ENCODE measurements around the gene DHRS13. TPM values are rescaled to one million over a fixed set of nuclear protein-coding genes. Genes with fewer than 3 reads are reported as not detected.
A peak's percentile ranks its signal among the peaks of the same experiment; 100 is the strongest.

Gene DHRS13
- total and polyA plus RNA-seq, 7 donors: 2.1 to 15.0 (median 3.9) TPM

DNA sequence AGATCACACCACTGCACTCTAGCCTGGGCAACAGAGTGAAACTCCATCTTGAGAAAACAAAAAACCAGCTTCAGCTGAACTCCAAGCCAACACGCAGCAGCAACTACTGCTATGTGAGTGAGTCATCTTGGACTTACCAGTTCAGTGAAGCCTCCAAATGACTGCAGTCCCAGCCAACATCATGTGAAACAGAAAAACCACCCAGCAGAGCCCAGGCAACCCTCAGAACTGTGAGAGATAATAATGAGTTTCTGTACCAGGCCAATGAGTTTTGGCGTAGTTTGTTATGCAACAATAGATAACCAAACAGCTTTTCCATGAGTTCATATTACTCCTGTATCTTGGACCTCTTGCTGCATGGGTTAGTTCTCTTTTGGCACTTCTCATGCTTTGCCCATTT is 25.2 kb upstream of the DHRS13 start:
- Histone ChIP-seq H3K27ac (no peak overlapping the region), H3K27me3 (no peaks in the 10 kb centered on the region), H3K9me3 (no peaks in the 10 kb centered on the region), H3K4me3 (no peak overlapping the region), H3K36me3 (peaks cover 2 to 37% (median 5%) of the 10 kb centered on the region in 4 donors), H3K4me1 (peaks cover 0 to 25% (median 17%) of the 10 kb centered on the region in 4 donors)
- TF ChIP-seq POLR2AphosphoS5 (IDR thresholded peaks at IDR 0.05): no peak
- TF ChIP-seq EP300 (IDR thresholded peaks at IDR 0.05): no peak
- no peak for TF ChIP-seq POLR2A (IDR thresholded peaks at IDR 0.05)
- TF ChIP-seq, protein P1, sequence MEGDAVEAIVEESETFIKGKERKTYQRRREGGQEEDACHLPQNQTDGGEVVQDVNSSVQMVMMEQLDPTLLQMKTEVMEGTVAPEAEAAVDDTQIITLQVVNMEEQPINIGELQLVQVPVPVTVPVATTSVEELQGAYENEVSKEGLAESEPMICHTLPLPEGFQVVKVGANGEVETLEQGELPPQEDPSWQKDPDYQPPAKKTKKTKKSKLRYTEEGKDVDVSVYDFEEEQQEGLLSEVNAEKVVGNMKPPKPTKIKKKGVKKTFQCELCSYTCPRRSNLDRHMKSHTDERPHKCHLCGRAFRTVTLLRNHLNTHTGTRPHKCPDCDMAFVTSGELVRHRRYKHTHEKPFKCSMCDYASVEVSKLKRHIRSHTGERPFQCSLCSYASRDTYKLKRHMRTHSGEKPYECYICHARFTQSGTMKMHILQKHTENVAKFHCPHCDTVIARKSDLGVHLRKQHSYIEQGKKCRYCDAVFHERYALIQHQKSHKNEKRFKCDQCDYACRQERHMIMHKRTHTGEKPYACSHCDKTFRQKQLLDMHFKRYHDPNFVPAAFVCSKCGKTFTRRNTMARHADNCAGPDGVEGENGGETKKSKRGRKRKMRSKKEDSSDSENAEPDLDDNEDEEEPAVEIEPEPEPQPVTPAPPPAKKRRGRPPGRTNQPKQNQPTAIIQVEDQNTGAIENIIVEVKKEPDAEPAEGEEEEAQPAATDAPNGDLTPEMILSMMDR (IDR thresholded peaks at IDR 0.05): no peak
- DNase-seq: no peak
- intact Hi-C loops (cut with DNase I): no loop called here
- 90 to 94% methylated on average over 2 of the region's 2 CpGs for WGBS, 2 donors

DNA sequence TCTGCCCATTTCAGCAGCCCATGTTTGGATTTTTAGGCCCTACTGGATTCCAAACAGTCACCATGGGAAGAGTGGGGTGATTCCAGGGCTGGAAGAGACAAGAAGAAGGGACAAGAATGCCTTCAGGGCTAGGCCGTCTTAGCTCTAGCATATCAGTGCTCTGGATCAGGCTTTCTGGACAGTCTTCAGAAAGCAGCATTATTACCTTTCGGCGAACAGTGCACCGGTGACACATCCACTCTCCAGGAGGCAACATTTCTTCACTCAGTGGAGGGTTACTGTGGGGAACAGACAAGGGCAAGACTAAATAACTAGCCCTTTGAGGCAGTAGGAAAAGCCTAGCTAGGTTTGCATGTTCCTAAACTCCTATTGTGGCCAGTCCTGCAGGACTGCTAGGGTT is 23.9 kb upstream of the DHRS13 start:
- no peaks in the 10 kb centered on the region for H3K27me3 ChIP-seq
- H3K4me1 ChIP-seq: peaks cover 0 to 19% (median 16%) of the 10 kb centered on the region in 4 donors
- peak overlapping the region in 3 of 4 donors; percentile 27 to 38 (median 28) for H3K27ac ChIP-seq
- no peak for TF ChIP-seq EP300 (IDR thresholded peaks at IDR 0.05)
- TF ChIP-seq, protein P1 (IDR thresholded peaks at IDR 0.05): no peak
- no peak overlapping the region for H3K4me3 ChIP-seq
- H3K36me3 ChIP-seq: peaks cover 5 to 49% (median 7%) of the 10 kb centered on the region in 4 donors
- H3K9me3 ChIP-seq: no peaks in the 10 kb centered on the region
- intact Hi-C loops (cut with DNase I): no loop called here
- DNase-seq: no peak
- 94 to 95% methylated on average over 4 of the region's 4 CpGs for whole genome bisulfite sequencing, 2 donors

GRCh38 chr17:28926366-28926765 is 23.5 kb upstream of the DHRS13 start:
- 71 to 87% methylated on average over 2 of the region's 2 CpGs for WGBS, 2 donors
- peaks cover 8 to 54% (median 9%) of the 10 kb centered on the region in 4 donors for H3K36me3 ChIP-seq

DNA sequence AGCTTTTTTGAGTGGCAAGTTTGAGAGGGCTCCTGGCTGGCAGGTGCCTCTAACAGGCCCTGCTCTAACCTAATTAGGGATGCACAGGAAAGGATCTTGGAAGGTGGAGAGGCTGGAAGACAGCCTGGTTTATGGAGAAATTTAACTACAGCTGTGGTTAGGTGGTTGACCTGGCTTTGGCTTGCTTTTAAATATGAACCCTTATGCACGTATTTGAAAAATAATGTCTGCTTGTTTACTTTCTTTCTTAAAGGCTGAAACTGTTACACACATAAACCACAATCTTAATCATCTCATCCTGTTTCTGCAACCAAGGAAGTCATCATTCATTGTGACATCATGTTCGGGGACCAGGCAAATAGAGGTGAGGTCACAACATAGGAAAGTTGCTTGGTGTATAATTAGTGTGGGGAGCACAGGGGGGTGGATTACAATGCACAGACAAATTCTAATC is 23.1 kb upstream of the DHRS13 start:
- WGBS, 2 donors: 26 to 52% methylated on average over 2 of the region's 2 CpGs
- intact Hi-C loops (cut with DNase I): no loop called here
- DNase-seq: no peak
- H3K27ac ChIP-seq: peak overlapping the region in 3 of 4 donors; percentile 15 to 38 (median 30)
- TF ChIP-seq POLR2AphosphoS5 (IDR thresholded peaks at IDR 0.05) (peak in 1 of 4 donors; percentile 14), POLR2A (IDR thresholded peaks at IDR 0.05) (no peak)
- no peak overlapping the region for H3K4me3 ChIP-seq
- H3K4me1 ChIP-seq: peaks cover 0 to 19% (median 16%) of the 10 kb centered on the region in 4 donors
- peaks cover 12 to 58% (median 13%) of the 10 kb centered on the region in 4 donors for H3K36me3 ChIP-seq
- H3K27me3 ChIP-seq: no peaks in the 10 kb centered on the region
- no peaks in the 10 kb centered on the region for H3K9me3 ChIP-seq

More at GRCh38 chr17:28926366-28926765, 23.5 kb upstream of the DHRS13 start:
- no peaks in the 10 kb centered on the region for H3K9me3 ChIP-seq
- no peaks in the 10 kb centered on the region for H3K27me3 ChIP-seq
- H3K27ac ChIP-seq: peak overlapping the region in 3 of 4 donors; percentile 27 to 38 (median 28)
- TF ChIP-seq EP300 (IDR thresholded peaks at IDR 0.05): no peak
- no peak for DNase-seq
- intact Hi-C loops (cut with DNase I): no loop called here
- H3K4me3 ChIP-seq: no peak overlapping the region
- peaks cover 0 to 19% (median 16%) of the 10 kb centered on the region in 4 donors for H3K4me1 ChIP-seq

DNA sequence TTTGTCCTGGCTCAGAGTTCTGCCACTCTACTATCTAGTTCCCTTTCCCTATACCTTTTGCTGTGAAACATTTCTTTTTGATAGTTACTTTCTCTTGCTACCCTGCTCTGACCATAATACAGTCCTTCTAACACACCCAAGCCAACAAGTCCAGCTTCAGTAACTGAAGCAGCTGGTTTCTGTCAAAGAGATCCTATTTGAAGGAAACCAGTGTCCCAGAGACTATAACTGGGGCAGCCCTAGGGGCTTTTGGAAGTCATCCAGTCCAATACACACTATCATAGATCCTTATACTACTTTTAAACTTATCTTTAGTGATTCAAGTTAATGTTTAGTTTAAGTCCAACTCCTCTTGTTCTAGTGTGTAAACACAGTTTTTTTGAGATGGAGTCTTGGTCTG is 17.3 kb upstream of the DHRS13 start:
- H3K4me3 ChIP-seq: no peak overlapping the region
- intact Hi-C loops (cut with DNase I): no loop called here
- H3K9me3 ChIP-seq: no peaks in the 10 kb centered on the region
- TF ChIP-seq POLR2AphosphoS5 (IDR thresholded peaks at IDR 0.05): no peak
- TF ChIP-seq EP300 (IDR thresholded peaks at IDR 0.05): no peak
- no peak for TF ChIP-seq POLR2A (IDR thresholded peaks at IDR 0.05)
- TF ChIP-seq, protein P1 (IDR thresholded peaks at IDR 0.05): no peak
- H3K4me1 ChIP-seq: no peaks in the 10 kb centered on the region
- DNase-seq: no peak
- no peak overlapping the region for H3K27ac ChIP-seq
- H3K36me3 ChIP-seq: peaks cover 48 to 100% (median 59%) of the 10 kb centered on the region in 4 donors
- no peaks in the 10 kb centered on the region for H3K27me3 ChIP-seq

DNA sequence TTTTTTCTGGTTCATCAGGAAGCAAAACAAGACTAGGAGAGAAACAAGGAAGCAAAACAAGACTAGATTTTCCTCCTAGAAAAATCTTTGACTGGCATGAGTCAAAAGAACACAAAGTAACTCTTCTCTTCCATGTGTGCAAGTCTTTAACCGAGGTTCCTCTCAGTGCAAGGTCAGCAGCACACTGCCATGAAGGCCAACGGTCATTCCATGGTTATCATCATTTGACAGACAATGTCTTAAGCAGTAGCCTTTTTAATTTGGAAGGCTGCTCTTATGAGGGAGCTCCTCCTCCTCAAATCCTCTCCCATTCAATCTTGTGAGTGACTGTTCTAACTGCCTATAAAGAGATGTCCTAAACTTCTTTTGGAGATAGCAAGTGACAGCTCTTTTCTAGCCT is 15.4 kb upstream of the DHRS13 start:
- Histone ChIP-seq H3K27me3 (no peaks in the 10 kb centered on the region), H3K4me1 (no peaks in the 10 kb centered on the region), H3K27ac (no peak overlapping the region), H3K4me3 (no peak overlapping the region), H3K9me3 (no peaks in the 10 kb centered on the region), H3K36me3 (peaks cover 48 to 100% (median 72%) of the 10 kb centered on the region in 4 donors)
- TF ChIP-seq POLR2A (IDR thresholded peaks at IDR 0.05): no peak
- TF ChIP-seq, protein P1 (IDR thresholded peaks at IDR 0.05): no peak
- TF ChIP-seq EP300 (IDR thresholded peaks at IDR 0.05): no peak
- no peak for TF ChIP-seq POLR2AphosphoS5 (IDR thresholded peaks at IDR 0.05)
- intact Hi-C loops (cut with DNase I): loop anchor here (5.0 kb wide), 1 partner anchor 156 kb away; no protein-coding TSS in a partner anchor
- 73 to 87% methylated on average over 2 of the region's 2 CpGs for WGBS, 2 donors
- DNase-seq: no peak

Measured in sigmoid colon (tissue), 7 donors.